GF-D8 (cell line): ENCODE measurements around the gene MYL9.

Experiments used
- DNase-seq: peaks from one replicate; lab custom pipeline; 2025; lab: John Stamatoyannopoulos, UW

The MYL9 gene

DNA sequence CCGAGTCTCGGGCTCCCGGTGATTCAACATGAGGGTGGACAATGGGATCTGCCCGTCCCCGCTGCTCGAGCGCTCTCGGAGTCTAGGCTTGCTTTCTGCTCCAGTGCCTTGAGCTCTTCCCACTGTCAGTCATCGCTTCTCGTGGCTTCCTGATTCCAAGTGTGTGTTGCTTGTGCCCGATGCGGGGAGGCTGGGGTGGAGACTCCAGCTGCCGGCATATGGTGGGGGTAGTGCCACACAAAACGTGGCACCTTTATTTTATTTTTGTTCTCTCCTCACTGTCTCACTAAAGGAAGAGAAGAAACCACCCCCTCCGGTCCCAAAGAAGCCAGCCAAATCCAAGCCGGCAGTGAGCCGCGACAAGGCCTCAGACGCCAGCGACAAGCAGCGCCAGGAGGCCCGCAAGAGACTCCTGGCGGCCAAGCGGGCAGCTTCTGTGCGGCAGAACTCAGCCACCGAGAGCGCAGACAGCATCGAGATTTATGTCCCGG lies 14.8 kb upstream of the MYL9 start:
- no peak for DNase-seq

DNA sequence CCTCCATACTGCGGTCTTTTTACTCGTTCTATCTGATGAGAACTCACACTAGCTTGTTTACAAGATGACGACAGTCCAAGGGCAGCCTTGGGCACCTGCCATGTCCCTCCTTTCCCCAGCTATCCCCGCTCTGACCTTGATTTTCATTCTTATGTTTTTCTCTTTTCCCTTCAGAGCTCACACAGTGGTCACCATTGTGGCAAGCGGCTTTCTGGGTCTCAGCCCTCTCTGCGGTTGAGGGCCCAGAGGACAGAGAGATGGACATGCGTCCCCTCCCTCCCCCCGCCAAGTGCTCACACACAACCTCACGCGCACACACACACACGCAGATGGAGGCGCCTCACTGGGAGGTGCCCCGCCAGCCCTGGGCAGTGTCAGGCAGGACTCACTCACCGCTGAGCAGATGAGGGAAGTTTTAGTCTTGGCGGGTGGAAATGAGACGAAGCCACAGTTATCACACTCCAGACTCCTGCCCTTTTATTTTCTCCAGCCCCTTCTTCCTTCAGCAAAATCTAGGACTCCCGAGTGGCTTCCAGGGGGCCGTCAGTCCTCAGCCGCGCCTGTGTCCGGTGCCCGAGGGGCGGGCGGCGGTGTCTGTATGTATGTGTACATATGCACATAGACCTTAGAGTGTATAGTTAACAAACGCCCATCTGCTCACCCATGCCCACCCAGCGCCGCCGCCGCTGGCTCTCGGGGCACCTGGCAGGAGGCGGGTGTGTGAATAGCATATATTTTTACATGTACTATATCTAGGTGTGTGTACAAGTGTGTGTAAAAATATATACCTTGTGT lies 13.8 kb upstream of the MYL9 start:
- no peak for DNase-seq

DNA sequence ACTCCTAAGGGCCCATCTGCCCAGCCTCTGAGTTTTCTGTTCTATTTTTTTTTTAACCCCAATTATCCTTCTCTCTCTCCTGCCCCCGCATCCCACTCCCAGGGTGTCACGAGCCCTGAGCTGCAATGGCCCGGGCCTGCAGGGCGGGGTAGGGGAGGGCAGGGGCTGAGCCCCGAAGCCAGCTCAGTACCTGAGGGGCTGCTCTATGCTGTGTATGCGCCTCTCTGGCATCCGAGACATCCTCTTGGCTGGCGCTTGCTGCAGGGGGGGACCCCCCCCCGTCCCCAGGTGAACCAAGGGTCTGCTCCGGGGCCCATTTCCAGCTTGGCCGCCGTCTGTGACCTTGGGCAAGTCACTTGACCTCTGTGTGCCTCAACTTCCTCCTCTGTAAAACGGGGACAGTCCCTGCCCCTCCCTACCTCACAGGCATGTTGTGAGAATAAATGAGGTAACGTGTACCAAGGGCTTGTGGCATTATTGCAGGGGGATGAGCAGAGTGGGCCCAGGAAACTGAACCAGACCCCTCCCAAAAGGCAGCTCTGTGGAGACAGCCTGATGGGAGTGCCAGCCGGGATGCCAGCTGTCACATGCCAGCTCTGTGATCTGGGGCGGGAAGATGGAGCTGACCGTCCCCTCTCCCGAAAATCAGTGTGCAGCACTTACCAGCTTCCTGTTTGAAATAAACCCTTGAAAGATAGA lies 13.0 kb upstream of the MYL9 start:
- DNase-seq, result no peak

DNA sequence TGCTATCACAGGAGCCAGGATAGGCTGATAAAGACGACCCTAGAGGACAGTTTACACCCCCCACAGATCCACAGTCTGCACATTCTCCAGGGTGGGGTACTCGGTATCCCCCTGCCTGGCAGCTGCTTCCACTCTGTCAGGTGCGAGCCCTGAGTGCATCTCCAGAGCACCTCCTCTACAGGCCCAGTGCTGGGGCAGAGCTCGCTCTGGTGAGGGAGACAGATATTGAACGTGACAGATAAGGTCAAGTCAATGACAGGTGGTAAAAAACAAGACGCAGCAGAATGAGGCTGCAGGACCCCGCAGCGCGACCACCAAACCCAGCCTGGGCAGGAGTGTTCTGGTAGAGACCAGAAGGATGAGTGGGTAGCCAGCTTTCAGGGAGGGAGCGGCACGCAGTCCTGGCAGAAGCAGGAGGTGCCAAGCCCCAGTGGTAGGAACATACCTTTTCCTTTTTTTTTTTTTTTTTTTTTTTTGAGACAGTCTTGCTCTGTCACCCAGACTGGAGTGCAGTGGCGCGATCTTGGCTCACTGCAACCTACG lies 12.4 kb upstream of the MYL9 start:
- no peak for DNase-seq

DNA sequence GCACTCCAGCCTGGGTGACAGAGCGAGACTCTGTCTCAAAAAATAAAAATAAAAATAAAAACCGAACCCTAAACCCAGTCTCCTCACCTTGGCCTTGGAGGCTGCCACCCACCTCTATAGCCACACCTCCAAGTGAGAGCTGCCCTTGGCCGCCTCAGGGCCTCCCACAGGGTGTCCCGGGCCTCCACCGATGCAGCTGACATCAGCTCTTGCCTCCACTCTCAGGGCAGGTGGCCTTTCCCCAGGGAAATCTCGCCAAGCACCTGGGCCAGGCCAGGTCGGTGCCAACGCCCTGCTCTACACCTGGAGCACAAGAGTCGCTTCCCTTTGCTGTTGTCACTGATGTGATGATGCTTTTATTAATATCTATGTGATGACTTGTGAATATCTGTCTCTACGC lies 8.9 kb upstream of the MYL9 start:
- no peak for DNase-seq

DNA sequence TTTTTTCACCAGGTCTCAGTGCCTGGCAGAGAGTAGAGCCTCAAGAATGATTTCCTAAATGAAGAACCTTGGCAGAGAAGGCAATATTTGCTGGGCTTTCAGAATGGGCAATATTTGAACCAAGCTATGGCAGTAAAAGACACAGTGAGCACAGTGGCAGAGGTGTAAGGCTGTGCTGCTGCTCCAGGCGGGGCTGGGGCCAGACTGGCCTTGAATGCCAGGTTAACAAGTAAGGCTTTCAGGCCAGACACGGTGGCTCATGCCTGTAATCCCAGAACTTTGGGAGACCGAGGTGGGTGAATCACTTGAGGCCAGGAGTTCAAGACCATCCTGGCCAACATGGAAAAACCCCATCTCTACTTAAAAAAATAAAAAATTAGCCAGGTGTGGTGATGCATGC lies 8.5 kb upstream of the MYL9 start:
- no peak for DNase-seq

DNA sequence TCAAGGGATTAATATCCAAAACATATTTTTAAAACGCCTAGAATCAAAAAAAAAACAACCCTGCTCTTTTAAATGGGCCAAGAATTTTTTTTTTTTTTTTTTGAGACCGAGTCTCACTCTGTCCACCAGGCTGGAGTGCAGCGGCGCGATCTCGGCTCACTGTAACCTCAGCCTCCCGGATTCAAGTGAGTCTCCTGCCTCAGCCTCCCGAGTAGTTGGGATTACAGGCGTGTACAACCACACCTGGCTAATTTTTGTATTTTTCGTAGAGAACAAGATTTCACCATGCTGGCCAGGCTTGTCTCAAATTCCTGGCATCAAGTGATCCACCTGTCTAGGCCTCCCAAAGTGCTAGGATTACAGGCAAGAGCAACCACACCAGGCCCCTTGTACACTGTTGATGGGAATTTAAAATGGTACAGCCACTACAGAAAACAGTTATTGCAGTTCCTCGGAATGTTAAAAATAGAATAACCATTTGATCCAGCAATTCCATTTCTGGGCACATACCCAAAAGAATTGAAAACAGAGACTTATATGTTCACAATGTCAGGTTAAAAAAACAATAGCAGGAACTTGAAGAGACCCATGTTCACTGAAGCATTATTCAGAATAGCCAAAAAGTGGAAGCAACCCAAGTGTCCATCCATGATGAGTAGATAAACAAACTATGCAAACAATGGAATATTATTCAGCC lies 3.1 kb upstream of the MYL9 start:
- DNase-seq, result no peak

DNA sequence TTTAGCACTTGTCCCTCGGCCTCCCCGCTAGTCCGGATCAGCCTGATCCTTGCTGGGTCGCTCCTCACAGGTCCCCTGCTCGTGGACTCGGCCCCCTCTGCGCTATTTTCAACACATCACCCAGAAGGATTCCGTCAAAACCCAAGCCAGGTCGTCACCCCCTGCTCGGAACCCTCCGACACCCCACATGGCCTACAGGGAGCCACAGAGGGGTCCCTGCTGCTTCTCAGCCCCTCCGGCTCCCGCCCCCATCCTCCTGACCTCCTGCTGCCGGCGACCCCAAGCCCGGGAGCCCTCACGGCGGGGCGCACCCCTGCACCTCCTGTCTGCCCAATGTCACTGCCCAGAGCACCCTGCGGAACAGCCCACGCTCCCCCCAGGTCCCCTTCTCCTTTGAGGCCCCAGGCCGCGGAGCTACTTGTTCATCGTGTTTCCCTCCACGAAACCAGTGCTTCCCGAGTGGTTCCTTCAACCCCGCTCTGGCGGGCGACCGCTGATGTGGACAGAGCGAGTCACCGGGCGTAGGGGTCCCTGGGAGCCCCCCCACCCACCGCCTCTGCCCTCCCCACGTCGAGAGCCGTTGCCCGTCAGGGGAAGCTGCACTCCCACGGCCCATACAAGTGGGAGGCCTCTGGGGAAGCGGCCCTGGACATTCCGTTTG lies 638 bp upstream of the MYL9 start:
- no peak for DNase-seq

DNA sequence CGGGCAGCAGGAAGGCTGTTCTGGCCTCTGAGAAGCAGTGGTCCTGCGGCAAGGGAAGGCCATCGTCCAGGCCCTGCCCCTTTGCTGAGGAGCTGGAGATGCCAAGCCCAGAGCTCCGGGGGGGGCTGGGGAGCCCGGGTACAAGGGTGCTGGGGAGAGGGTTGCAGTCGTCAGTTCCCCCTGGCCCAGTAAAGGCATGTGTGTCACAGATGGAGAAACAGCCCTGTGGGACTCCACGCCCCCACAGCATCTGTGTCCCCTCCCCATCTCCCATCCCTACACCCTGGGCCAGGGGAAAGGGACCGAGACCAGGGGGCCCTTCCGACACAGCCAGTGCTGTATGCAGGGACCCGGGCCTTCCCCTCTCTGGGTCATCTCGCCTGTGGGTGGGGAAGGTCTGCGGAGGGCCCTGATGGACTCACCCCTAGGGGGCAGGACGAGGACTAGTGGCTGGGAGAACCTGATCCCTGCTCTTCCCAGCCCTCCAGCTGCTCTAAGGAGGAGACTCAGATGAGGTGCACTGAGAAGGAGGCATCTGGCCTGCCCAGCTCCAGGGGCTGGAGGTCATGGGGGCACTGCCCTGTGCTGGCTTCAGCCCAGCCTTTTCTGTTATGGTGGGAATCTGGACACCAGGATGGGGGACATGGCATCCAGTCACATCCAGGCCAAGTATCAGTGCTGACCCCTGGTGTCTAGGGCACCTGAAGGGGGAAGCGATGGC lies 609 bp downstream of the MYL9 start:
- DNase-seq, result no peak

DNA sequence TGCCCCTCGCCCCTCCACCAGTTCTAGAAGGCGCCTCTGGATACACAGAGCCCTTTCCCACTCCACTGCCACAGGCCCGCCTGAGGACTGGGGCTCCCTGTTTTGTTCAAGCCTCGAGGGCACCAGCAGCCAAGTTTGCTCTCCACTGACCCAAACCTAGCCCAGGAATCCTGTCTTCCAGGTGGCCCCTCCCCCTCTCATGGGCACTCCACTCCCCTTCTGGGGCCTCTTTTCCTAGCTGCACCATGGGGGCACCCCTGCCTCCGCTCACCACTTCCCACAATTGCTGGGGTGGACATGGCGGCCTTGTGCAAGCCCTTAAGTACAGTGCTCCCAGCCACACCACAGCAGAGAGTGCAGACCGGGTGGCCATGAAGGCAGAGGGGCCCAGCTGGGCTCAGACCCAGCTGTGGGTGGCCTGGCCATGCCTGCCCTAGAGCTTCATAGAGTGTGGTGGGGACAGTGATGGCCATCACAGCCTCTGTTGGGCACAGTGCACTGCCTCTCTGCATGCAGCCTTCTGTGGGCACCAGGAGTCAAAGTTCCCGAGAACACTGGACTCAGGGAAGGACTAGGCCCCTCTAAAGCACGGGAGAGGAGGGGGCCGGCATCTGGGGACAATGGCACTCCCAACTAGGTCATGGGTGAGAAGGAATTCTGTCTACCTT lies 1.3 kb downstream of the MYL9 start:
- DNase-seq, result no peak

DNA sequence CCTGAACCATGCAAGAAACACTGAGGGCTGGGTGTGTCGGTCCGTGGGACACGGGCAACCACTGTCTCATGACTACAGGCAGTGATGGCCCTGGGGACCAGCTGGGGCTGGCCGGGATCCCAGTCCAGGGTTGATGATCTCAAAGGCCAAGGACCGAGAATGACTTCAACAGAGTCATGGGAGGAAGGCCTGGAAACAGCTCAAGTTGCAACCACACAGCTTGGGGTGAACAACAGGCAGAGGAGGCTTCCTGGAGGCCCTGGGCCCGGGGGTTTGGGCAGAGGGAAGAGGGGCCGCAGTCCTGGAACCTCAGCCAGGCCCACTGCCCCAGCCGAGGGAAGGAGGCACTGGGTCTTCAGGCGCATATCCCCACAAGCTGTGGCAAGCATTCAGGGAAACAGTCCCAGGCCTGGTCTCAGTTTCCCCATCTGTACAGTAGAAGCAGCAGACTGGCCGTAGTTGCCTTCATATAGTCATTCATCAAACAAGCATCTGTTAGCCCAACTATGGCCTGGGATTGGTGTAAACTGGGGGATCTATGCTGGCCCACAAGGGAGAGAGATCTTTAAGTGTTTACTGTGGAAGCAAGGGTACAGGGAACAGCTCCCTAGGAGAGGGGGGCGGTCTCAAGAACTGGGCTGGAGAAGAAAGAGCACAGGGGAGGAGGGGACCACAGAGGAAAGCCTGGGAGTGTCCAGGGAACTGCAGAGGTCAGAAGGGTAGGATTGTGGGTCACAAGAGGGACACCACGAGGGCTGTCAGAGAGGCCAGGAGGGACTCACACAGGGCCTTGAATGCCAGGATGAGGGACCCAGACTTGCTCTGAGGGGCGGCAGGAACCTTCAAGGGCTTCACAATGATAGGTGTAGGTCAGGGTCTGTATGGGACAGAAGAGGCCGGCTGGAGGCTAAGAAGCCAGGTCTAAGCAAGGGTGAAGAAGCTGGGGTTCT lies 2.1 kb downstream of the MYL9 start:
- no peak for DNase-seq

DNA sequence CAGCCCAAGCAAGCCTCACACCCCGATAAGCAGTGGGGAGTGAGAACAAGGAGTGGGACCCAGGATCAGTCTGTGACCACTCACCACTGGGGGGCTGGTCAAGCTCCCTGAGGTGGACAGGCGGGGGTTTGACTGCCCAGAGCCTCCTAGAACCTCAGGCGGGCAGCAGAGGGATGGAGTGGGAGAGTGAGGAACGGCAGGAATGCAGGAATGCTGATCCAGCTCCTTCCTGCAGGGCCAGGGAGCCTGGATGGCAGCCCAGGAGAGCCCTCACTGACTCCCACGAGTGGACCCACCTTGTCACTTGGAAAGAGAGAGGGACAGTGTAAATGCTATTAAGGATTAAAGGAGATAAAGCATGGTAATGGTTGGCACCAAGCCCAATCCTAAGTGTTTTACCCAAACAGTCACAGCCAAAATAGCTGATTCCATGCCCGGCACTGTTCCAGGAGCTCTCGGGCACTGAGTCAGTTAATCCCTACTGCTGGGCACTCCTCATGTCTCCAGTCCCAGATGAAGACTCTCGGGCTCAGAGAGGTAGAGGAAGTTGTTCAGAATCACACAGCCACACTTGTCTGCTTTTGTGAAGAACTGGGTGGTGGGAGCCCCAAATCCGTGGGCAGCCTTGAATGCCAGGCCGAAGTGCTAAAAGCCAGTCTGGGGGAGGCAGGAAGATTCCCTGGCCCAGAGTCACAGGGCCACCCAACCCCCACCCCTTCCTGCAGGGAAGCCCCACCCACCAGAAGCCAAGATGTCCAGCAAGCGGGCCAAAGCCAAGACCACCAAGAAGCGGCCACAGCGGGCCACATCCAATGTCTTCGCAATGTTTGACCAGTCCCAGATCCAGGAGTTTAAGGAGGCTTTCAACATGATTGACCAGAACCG lies 3.1 kb downstream of the MYL9 start:
- DNase-seq, result no peak

DNA sequence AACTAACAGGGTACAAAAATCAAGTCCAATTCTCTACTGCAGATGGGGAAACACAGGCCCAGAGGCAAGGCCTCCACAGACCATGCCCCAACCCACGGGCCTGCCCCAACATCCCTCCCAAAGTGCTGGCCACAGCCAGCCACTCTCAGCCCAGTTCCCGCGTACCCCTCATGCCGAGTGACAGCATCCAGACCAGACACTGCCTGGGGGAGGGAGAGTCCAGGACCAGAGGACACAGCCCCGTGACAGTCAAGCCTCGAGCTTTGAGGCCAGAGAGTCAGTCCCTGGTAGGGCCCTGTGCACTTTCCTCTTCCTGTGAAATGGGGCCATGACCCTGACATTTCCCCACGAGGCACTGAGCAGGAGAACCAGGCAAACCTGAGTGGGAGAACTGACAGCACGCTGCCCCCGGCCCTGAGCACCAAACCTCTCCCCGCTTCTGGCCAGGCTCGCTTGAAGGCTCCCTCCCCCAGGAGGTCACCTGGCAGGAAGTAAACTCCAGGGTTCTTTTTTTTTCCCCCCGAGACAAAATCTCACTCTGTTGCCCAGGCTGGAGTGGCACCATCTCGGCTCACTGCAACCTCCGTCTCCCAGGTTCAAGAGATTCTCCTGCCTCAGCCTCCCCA lies 4.9 kb downstream of the MYL9 start:
- no peak for DNase-seq

DNA sequence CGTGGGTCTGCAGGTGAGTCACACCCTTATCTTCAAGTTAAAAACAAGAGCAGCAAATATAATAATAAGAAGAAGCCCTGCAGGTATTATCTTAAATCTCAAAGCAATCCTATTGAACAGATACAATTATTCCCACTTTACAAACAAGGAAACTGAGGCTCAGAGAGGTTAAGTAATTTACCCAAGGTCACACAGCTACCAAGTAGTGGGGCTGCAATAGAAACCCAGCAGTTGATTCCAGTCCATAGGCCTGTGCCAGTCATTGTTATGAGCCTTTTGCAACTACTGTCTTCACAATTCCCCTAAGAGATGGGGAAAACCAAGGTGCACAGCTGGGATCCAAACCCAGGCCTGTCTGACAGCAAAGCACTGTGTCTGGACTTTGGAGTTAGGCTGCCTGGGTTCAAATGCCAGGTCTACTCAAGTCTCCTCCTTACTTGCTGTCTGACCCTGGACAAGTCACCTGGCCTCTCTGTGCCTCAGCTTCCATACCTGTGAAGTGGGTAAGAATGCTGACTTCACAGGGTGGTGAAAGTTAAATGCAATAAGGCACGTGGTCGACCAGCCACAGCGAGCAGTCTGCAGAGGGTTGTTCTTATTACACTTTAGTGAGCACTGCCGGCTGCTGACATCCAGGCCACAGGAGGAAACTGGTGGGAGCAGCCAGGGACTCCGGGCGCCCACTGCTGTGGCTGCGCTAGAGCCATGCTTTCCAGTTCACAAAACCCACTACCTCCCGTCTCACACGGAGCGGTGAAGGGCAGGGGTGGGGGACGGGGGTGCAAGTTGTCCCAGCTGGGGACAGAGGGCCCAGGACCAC lies 6.1 kb downstream of the MYL9 start:
- DNase-seq, result no peak

DNA sequence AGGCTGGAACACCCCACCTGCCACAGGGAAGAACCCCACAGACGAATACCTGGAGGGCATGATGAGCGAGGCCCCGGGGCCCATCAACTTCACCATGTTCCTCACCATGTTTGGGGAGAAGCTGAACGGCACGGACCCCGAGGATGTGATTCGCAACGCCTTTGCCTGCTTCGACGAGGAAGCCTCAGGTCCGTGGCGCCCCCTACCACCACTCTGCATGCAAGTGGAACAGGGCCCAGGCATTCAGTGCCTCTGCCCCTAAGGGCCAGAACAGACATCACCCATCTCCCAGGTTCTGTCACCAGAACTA lies 6.6 kb downstream of the MYL9 start:
- no peak for DNase-seq

DNA sequence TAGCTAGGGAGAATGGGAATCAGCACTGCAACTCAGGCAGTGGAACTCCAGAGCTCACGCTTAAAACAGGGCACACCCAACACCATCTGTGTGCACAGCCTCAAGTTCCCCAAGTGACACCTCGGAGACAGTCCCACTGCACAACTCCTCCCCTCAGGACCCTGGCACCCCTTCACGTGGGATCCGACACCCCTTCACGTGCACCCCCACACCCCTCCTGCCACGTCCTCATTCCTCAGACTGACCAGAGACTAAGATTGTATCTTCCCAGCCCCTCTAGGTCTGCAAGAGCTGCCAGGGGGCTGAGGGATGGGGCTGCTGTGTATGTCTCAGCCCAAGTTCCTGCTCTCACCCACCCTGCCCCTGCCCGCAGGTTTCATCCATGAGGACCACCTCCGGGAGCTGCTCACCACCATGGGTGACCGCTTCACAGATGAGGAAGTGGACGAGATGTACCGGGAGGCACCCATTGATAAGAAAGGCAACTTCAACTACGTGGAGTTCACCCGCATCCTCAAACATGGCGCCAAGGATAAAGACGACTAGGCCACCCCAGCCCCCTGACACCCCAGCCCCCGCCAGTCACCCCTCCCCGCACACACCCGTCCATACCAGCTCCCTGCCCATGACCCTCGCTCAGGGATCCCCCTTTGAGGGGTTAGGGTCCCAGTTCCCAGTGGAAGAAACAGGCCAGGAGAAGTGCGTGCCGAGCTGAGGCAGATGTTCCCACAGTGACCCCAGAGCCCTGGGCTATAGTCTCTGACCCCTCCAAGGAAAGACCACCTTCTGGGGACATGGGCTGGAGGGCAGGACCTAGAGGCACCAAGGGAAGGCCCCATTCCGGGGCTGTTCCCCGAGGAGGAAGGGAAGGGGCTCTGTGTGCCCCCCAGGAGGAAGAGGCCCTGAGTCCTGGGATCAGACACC lies 7.6 kb downstream of the MYL9 start:
- no peak for DNase-seq

DNA sequence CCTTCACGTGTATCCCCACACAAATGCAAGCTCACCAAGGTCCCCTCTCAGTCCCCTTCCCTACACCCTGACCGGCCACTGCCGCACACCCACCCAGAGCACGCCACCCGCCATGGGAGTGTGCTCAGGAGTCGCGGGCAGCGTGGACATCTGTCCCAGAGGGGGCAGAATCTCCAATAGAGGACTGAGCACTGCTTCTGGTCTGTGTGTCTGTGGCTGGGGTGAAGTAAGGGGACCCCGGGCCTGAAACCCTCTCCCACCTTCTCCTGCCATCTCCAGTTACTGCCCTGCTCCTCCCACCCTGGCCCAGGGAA lies 8.3 kb downstream of the MYL9 start:
- DNase-seq, result no peak
